K562 (cell line): ENCODE results near the gene CRACR2B. TPM values are rescaled to one million over a fixed set of nuclear protein-coding genes. Genes with fewer than 3 reads are reported as not detected.

ENCODE experiments used
- CBFB ChIP-seq: sonication (generic); formaldehyde crosslinking; IDR thresholded peaks from 2 replicates; pipeline ENCODE4 v1.4.0; 2020; ENCODE audit warnings: mild to moderate bottlenecking, missing genetic modification reagents
- EP300 ChIP-seq: IDR thresholded peaks from 2 replicates; pipeline ENCODE4 v1.6.1; 2012; ENCODE audit warnings: low read length, improper control_type of control experiment
- GTF2F1 ChIP-seq: IDR thresholded peaks from 2 replicates; pipeline ENCODE4 v1.6.1; 2011; ENCODE audit warnings: low read depth, low read length, improper control_type of control experiment
- ILK ChIP-seq: fragments of 450-650 bp; IDR thresholded peaks from 2 replicates; pipeline ENCODE4 v1.6.1; 2016; ENCODE audit warnings: missing genetic modification characterization, low read depth, mild to moderate bottlenecking, missing compliant biosample characterization, moderate library complexity, borderline replicate concordance
- LARP7 ChIP-seq: fragments of 450-650 bp; IDR thresholded peaks from 2 replicates; pipeline ENCODE4 v1.6.1; 2016
- NCOR1 ChIP-seq: fragments of 450-650 bp; IDR thresholded peaks from 2 replicates; pipeline ENCODE4 v1.6.1; 2016; ENCODE audit warnings: mild to moderate bottlenecking, moderate library complexity
- NFIX ChIP-seq: fragments of 250-450 bp; sonication (Bioruptor Pico); IDR thresholded peaks from 2 replicates; pipeline ENCODE4 v1.4.0; 2020; ENCODE audit warnings: low read depth, mild to moderate bottlenecking, moderate library complexity
- NR4A1 ChIP-seq, 2 experiments: fragments of 250-450 bp in 1 of 2; fragments of 450-650 bp in 1 of 2; sonication (Bioruptor Pico) in 1 of 2; IDR thresholded peaks; 2 replicates each; pipeline versions ENCODE4 v1.4.0 to v1.6.1; 2016 to 2020; ENCODE audit warnings: mild to moderate bottlenecking in 2 of 2, missing compliant biosample characterization in 1 of 2, missing genetic modification characterization in 1 of 2, moderate library complexity in 1 of 2
- PRPF4 ChIP-seq: fragments of 200-400 bp; formaldehyde crosslinking; IDR thresholded peaks from one replicate; pipeline ENCODE4 v1.6.1; 2017; ENCODE audit warnings: low read length, low read depth, mild to moderate bottlenecking; ENCODE audit not compliant: insufficient read depth, poor library complexity, severe bottlenecking
- SMARCB1 ChIP-seq: IDR thresholded peaks from 2 replicates; pipeline ENCODE4 v1.6.1; 2011; ENCODE audit warnings: improper control_type of control experiment, low read depth; ENCODE audit not compliant: insufficient read length
- TAF1 ChIP-seq: IDR thresholded peaks from 2 replicates; pipeline ENCODE4 v1.6.1; 2011; ENCODE audit warnings: mild to moderate bottlenecking, low read length, moderate library complexity; ENCODE audit not compliant: insufficient read depth, control insufficient read depth, severe bottlenecking; ENCODE audit errors: extremely low read depth
- TBL1XR1 ChIP-seq, 2 experiments: IDR thresholded peaks; 2 replicates each; pipeline ENCODE4 v1.6.1; 2012; ENCODE audit warnings: improper control_type of control experiment in 2 of 2, low read length in 2 of 2, mild to moderate bottlenecking in 1 of 2
- TBP ChIP-seq: optimal IDR thresholded peaks from 2 replicates; pipeline ENCODE3; 2011; ENCODE audit warnings: low read depth, low read length, improper control_type of control experiment
- ZNF561 ChIP-seq: fragments of 450-650 bp; formaldehyde crosslinking; conservative IDR thresholded peaks from 2 replicates; pipeline ENCODE4 v1.4.0; 2020; ENCODE audit warnings: mild to moderate bottlenecking, moderate library complexity
- ZNF586 ChIP-seq: fragments of 450-650 bp; formaldehyde crosslinking; conservative IDR thresholded peaks from 2 replicates; pipeline ENCODE4 v1.4.0; 2020; ENCODE audit warnings: mild to moderate bottlenecking, moderate library complexity
- polyA plus RNA-seq, 8 experiments: library from polyadenylated mRNA; depleted of rRNA in 4 of 8; stranded (reverse) in 5 of 8; unstranded in 3 of 8; fragments of >200 nt; fragmentation: Nextera tagmentation in 2 of 8; fragmentation: Illumina TruSeq in 1 of 8; extraction: Ambion mirVana in 2 of 8; extraction: Trizol in 1 of 8; gene quantifications; 2 replicates each; pipeline versions ENCODE4 v1.2.1 to v1.2.3, GENCODE V29; 2011 to 2014; ENCODE audit warnings: inconsistent platforms in 1 of 8, missing spikeins in 1 of 8
- total RNA-seq, 7 experiments: library from RNA; depleted of rRNA in 6 of 7; stranded (reverse); fragments of >200 nt in 6 of 7; fragmentation: Illumina TruSeq in 2 of 7; extraction: Trizol in 2 of 7; gene quantifications; 2 replicates each; pipeline versions ENCODE4 v1.2.1 to v1.2.3, GENCODE V29; 2011 to 2021; ENCODE audit warnings: low replicate concordance in 1 of 7
- TF ChIP-seq, protein P1 (sequence below): fragments of 250-450 bp; sonication (Bioruptor Pico); IDR thresholded peaks from 2 replicates; pipeline ENCODE4 v1.4.0; 2020; ENCODE audit warnings: mild to moderate bottlenecking, moderate library complexity
- TF ChIP-seq, protein P2 (sequence below): fragments of 250-450 bp; sonication (Bioruptor Pico); IDR thresholded peaks from 2 replicates; pipeline ENCODE4 v1.5.0; 2020; ENCODE audit warnings: mild to moderate bottlenecking
- TF ChIP-seq, protein P3 (sequence below), 3 experiments: fragments of 200-800 bp in 1 of 3; fragments of 250-450 bp in 1 of 3; fragments of 450-650 bp in 1 of 3; sonication (Bioruptor Pico) in 1 of 3; sonication (Bioruptor generic) in 1 of 3; formaldehyde crosslinking in 1 of 3; IDR thresholded peaks; 2 replicates each; pipeline versions ENCODE4 v1.6.1 to v1.8.0; 2016 to 2022; ENCODE audit warnings: mild to moderate bottlenecking in 2 of 3, missing genetic modification characterization in 2 of 3, missing compliant biosample characterization in 1 of 3, moderate library complexity in 1 of 3

CRACR2B gene
- total and polyA plus RNA-seq, 9 of the 15 experiments (the other 6 are each of a cell fraction or from before 2014, with no cell fraction given), result 0.10 to 51.0 (median 6.0) TPM

DNA sequence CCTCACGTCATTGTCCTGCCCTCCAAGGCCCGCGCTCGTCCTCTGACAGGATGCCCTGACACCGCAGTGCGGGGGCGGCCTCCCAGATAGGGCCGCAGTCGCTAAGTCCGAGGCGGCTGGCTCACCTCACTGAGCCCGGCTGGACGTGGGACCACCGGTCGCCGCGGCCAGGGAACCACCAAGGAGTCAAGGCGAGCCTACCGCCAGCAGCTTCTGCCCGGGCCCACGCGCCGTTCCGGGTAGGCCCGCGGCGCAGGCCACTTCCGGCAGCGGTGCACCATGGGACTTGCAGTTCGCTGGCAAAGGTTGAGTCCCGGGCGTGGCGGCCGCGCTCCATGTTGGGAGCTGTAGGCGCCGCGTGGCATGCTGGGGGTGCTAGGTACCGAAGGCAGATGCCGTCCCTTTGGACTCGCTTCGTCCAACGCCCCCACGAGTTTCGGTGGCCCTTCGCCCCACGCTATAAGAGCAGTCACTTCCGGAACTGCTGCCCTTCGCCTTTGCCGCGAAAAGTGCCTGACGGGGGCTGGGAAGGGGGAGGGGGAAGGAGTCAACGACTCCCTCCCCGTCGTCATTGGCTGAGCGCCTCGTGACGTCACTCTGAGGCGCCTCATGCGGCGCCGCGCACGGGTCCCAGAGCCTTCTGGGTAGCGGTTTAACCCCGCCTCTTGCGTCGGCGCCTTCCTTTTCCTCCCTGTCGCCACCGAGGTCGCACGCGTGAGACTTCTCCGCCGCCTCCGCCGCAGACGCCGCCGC, 18.3 kb upstream of the CRACR2B start, which contains the start of gene RPLP2 (continued):
- TF ChIP-seq, protein P1, sequence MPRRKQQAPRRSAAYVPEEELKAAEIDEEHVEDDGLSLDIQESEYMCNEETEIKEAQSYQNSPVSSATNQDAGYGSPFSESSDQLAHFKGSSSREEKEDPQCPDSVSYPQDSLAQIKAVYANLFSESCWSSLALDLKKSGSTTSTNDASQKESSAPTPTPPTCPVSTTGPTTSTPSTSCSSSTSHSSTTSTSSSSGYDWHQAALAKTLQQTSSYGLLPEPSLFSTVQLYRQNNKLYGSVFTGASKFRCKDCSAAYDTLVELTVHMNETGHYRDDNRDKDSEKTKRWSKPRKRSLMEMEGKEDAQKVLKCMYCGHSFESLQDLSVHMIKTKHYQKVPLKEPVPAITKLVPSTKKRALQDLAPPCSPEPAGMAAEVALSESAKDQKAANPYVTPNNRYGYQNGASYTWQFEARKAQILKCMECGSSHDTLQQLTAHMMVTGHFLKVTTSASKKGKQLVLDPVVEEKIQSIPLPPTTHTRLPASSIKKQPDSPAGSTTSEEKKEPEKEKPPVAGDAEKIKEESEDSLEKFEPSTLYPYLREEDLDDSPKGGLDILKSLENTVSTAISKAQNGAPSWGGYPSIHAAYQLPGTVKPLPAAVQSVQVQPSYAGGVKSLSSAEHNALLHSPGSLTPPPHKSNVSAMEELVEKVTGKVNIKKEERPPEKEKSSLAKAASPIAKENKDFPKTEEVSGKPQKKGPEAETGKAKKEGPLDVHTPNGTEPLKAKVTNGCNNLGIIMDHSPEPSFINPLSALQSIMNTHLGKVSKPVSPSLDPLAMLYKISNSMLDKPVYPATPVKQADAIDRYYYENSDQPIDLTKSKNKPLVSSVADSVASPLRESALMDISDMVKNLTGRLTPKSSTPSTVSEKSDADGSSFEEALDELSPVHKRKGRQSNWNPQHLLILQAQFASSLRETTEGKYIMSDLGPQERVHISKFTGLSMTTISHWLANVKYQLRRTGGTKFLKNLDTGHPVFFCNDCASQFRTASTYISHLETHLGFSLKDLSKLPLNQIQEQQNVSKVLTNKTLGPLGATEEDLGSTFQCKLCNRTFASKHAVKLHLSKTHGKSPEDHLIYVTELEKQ (CRISPR knock-in tag), result no peak
- peak; percentile 96 for TF ChIP-seq PRPF4
- TF ChIP-seq GTF2F1, result peak; percentile 94
- TF ChIP-seq TBL1XR1 (IDR thresholded peaks at IDR 0.05; ENCODE audit: low read length in 2 of 2), result peak; percentile 82 to 96
- TF ChIP-seq TAF1, result peak; percentile 97
- no peak for TF ChIP-seq SMARCB1
- no peak for TF ChIP-seq NFIX
- peak; percentile 98 for TF ChIP-seq TBP
- no peak for TF ChIP-seq NCOR1
- TF ChIP-seq LARP7, result peak; percentile 80; the same call in 1 of the 2 replicates
- no peak; the same call in 1 of the 2 replicates for TF ChIP-seq EP300
- TF ChIP-seq NR4A1 (CRISPR knock-in tag; IDR thresholded peaks at IDR 0.05), result peak; percentile 77; the same call in 1 of the 2 replicates
- TF ChIP-seq NR4A1 (tag; IDR thresholded peaks at IDR 0.05), result peak; percentile 71; the same call in 1 of the 2 replicates
- TF ChIP-seq CBFB (CRISPR knock-in tag), result peak; percentile 94
- TF ChIP-seq ILK (tag), result no peak
- TF ChIP-seq ZNF586 (CRISPR knock-in tag), result no peak
- TF ChIP-seq ZNF561 (CRISPR knock-in tag), result no peak
- TF ChIP-seq, protein P2, sequence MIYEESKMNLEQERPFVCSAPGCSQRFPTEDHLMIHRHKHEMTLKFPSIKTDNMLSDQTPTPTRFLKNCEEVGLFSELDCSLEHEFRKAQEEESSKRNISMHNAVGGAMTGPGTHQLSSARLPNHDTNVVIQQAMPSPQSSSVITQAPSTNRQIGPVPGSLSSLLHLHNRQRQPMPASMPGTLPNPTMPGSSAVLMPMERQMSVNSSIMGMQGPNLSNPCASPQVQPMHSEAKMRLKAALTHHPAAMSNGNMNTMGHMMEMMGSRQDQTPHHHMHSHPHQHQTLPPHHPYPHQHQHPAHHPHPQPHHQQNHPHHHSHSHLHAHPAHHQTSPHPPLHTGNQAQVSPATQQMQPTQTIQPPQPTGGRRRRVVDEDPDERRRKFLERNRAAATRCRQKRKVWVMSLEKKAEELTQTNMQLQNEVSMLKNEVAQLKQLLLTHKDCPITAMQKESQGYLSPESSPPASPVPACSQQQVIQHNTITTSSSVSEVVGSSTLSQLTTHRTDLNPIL (CRISPR knock-in tag), result no peak
- TF ChIP-seq, protein P3, sequence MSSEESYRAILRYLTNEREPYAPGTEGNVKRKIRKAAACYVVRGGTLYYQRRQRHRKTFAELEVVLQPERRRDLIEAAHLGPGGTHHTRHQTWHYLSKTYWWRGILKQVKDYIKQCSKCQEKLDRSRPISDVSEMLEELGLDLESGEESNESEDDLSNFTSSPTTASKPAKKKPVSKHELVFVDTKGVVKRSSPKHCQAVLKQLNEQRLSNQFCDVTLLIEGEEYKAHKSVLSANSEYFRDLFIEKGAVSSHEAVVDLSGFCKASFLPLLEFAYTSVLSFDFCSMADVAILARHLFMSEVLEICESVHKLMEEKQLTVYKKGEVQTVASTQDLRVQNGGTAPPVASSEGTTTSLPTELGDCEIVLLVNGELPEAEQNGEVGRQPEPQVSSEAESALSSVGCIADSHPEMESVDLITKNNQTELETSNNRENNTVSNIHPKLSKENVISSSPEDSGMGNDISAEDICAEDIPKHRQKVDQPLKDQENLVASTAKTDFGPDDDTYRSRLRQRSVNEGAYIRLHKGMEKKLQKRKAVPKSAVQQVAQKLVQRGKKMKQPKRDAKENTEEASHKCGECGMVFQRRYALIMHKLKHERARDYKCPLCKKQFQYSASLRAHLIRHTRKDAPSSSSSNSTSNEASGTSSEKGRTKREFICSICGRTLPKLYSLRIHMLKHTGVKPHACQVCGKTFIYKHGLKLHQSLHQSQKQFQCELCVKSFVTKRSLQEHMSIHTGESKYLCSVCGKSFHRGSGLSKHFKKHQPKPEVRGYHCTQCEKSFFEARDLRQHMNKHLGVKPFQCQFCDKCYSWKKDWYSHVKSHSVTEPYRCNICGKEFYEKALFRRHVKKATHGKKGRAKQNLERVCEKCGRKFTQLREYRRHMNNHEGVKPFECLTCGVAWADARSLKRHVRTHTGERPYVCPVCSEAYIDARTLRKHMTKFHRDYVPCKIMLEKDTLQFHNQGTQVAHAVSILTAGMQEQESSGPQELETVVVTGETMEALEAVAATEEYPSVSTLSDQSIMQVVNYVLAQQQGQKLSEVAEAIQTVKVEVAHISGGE (CRISPR knock-in tag; IDR thresholded peaks at IDR 0.05), result peak in 2 of 3 experiments; percentile 71 to 95; a peak in 4 of 6 replicates
